Stromal cell of bone marrow (primary cell): Measurements from ENCODE around the gene DEFB128.

Source experiments
- DNase-seq: peaks from one replicate; pipeline ENCODE4 v3.0.0-alpha.2; 2012; ENCODE audit warnings: low read depth

The DEFB128 gene

DNA sequence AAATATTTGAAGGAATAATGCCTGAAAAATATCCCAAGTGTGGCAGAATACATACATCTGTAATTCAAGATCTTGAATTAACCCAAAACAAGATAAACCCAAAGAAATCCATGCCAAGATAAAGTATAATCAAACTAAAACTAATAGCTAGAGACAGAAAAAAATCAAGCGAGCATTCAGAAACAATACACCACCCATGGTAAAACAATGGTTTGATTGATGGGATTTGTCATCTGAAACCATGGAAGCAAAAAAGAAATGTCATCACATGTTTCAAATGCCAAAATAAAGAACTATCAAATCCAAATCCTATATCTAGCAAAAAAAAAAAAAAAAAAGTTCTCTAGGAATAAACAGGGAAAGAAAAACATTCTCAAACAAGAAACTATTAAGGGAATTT, 37.4 kb downstream of the DEFB128 start:
- DNase-seq = no peak

DNA sequence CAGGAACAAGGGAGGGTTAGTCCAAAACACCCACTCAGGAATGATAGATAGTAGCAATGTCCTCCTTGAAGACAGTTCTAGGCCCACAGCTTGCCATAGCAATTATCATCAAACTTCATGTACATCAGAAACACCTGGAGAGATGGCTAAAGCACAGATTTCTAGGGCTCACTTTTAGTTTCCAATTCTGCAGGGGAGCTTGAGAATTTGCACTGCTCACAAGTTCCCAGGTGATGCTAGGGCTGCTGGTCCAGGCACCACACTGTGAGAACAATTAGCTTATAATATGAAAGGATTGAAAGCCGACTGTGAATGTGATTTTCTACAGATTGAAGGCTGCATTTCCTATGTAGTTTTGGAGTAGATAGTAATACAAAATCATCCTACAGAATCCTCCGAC, 43.6 kb downstream of the DEFB128 start:
- DNase-seq = no peak

DNA sequence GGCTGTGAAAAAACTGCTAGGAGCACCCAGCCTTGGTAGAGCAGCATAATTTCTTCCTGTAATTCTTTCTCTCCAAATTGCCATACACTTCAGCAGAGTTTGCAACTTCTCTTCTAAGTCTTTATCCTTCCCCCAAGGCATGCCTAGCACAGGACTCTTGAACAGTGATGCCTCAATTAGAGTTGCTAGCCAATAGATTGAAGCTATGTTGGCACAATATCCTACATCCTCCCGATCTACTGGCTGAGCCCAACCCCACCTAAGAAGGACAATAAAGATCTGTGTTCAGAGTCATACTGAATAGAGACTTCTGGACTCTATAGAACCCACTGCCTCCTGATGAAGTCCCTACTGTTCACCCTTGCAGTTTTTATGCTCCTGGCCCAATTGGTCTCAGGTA, 47.2 kb downstream of the DEFB128 start, which contains the start of gene DEFB126:
DEFB126 (plus strand) TSS at position 301 of the 400 bp plus-strand sequence; CDS start at position 340, 39 bp downstream.
- no peak for DNase-seq
